ENCODE data around the gene CSKMT.
"Not testable (repeated sequence)": the region's sequence is repeated elsewhere in the genome, so short reads cannot be mapped to it uniquely, and the experiment has no call there.

The CSKMT gene

GRCh38 chr11:62671236-62671607 lies 6.1 kb downstream of the CSKMT start:
- DNase-seq (ENCODE audit: low read depth) = no peak
- peak overlapping the region; percentile 72 for H3K4me3 ChIP-seq (ENCODE audit: low read depth, low read length)
- TF ChIP-seq, protein P1, sequence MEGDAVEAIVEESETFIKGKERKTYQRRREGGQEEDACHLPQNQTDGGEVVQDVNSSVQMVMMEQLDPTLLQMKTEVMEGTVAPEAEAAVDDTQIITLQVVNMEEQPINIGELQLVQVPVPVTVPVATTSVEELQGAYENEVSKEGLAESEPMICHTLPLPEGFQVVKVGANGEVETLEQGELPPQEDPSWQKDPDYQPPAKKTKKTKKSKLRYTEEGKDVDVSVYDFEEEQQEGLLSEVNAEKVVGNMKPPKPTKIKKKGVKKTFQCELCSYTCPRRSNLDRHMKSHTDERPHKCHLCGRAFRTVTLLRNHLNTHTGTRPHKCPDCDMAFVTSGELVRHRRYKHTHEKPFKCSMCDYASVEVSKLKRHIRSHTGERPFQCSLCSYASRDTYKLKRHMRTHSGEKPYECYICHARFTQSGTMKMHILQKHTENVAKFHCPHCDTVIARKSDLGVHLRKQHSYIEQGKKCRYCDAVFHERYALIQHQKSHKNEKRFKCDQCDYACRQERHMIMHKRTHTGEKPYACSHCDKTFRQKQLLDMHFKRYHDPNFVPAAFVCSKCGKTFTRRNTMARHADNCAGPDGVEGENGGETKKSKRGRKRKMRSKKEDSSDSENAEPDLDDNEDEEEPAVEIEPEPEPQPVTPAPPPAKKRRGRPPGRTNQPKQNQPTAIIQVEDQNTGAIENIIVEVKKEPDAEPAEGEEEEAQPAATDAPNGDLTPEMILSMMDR (conservative IDR thresholded peaks at IDR 0.05; ENCODE audit: low read depth, low read length) = no peak

DNA sequence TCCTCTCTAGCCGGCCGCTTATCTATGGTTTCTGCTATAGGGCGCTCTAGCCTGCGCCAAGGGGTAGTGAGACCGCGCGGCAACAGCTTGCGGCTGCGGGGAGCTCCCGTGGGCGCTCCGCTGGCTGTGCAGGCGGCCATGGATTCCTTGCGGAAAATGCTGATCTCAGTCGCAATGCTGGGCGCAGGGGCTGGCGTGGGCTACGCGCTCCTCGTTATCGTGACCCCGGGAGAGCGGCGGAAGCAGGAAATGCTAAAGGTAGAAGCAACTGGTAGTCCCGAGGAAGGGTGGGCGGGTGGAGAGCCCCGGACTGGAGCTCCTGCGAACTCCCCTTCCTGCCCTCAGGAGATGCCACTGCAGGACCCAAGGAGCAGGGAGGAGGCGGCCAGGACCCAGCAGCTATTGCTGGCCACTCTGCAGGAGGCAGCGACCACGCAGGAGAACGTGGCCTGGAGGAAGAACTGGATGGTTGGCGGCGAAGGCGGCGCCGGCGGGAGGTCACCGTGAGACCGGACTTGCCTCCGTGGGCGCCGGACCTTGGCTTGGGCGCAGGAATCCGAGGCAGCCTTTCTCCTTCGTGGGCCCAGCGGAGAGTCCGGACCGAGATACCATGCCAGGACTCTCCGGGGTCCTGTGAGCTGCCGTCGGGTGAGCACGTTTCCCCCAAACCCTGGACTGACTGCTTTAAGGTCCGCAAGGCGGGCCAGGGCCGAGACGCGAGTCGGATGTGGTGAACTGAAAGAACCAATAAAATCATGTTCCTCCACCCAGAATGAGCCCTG lies 6.7 kb downstream of the CSKMT start, which contains the start of the genes LBHD1 and UQCC3:
Gene LBHD1 (minus strand): TSS at position 660 of the 782 bp plus-strand sequence. CDS start 2,236 bp downstream, outside the sequence.
Gene UQCC3 (plus strand): TSS at position 66 of the 782 bp plus-strand sequence. CDS start 73 bp downstream, at position 139.
- H3K4me3 ChIP-seq (ENCODE audit: low read depth, low read length) = peak within 1 kb of the TSS; percentile 72
- TF ChIP-seq, protein P1 (conservative IDR thresholded peaks at IDR 0.05; ENCODE audit: low read depth, low read length) = no peak
- peak; percentile 90 for DNase-seq (ENCODE audit: low read depth)

- H3K4me3 ChIP-seq (ENCODE audit: low read depth, low read length) = no peak overlapping the region
- DNase-seq (ENCODE audit: low read depth) = no peak
- TF ChIP-seq, protein P1 (conservative IDR thresholded peaks at IDR 0.05; ENCODE audit: low read depth, low read length) = no peak
These were observed 8.0 kb downstream of the CSKMT start for GRCh38 chr11:62673196-62673525.

DNA sequence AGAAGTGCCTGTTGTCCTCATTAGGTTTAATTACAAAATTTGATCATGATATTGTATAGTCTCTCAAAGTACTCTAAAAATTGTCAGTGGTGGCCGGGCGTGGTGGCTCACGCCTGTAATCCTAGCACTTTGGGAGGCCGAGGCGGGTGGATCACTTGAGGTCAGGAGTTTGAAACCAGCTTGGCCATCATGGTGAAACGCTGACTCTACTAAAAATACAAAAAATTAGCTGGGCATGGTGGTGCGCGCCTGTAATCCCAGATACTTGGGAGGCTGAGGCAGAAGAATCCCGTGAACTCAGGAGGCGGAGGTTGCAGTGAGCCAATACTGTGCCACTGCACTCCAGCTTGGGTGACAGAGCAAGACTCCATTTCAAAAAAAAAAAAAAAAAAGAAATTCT lies 10.3 kb downstream of the CSKMT start:
- H3K4me3 ChIP-seq (ENCODE audit: low read depth, low read length); DNase-seq (ENCODE audit: low read depth): not testable (repeated sequence)

DNA sequence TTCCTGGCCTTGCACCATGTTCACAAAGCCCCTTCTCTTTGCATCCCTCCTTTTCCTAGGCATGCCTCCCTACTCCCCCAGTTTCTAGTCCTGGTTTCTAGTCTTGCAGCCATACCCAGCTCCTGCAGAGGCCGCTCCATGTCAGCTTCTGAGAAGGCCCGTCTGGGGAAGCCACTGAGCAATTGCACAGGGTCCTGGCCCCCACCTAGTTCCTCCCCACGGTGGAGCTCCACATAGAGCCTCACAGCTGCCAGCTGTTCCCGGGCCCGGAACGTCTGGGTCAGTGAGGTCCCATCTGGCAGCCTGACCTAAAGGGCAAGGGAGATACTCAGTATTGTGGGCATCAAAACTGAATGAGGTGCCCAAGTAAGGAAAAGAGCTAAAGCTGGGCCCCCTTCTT lies 11.6 kb downstream of the CSKMT start:
- TF ChIP-seq, protein P1 (conservative IDR thresholded peaks at IDR 0.05; ENCODE audit: low read depth, low read length) = peak; percentile 25
- no peak overlapping the region for H3K4me3 ChIP-seq (ENCODE audit: low read depth, low read length)

DNA sequence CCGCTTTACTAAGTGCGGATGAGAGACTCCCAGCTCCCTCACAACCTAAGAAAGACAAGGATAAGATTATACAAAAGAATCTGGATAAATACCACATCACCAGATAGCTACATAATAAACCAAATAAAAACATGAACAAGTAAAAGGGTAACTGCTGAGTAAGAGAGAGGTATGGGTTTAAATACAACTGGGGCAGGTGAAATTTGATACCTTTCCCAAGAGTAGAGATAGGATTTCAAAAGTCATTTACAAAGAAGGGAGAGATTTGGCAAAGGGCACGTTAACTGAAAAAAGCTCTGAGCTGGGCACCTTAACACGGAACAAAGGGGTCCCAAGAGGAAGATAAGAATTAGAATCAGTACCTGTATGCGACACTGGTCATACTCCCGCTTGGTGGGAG lies 12.0 kb downstream of the CSKMT start:
- peak overlapping the region; percentile 5 for H3K4me3 ChIP-seq (ENCODE audit: low read depth, low read length)

More for the DNA sequence above, 11.6 kb downstream of the CSKMT start:
- no peak for DNase-seq (ENCODE audit: low read depth)

DNA sequence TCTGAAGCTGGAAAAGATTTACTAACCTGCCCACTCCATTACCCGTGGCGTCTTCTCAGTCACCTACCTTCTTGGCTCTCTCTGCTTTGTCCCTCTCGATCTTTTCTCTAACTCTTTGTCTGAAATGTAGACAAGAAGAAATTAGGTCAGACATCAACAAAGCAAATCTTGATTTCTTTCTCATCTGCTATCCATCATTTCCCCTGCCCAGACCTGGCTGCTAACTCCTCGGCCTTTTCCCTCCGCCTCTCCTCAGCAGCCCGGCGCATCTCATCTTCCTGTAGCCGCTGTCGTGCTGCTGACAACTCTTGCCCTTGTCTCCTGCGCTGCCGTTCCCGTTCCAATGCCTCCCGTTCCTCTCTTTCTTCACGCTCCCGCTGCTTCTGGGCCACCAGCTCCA lies 12.6 kb downstream of the CSKMT start:
- TF ChIP-seq, protein P1 (conservative IDR thresholded peaks at IDR 0.05; ENCODE audit: low read depth, low read length) = no peak
- no peak for DNase-seq (ENCODE audit: low read depth)
- H3K4me3 ChIP-seq (ENCODE audit: low read depth, low read length) = peak overlapping the region; percentile 96

More for the DNA sequence above, 12.0 kb downstream of the CSKMT start:
- DNase-seq (ENCODE audit: low read depth) = no peak
- TF ChIP-seq, protein P1 (conservative IDR thresholded peaks at IDR 0.05; ENCODE audit: low read depth, low read length) = no peak
